ENCODE data around the gene GALNT17. TPM values are rescaled to one million over a fixed set of nuclear protein-coding genes. Genes with fewer than 3 reads are reported as not detected.

Gene GALNT17
- polyA plus RNA-seq, 1 donor, result 30.1 TPM

GRCh38 chr7:71461572-71461971 is 329.6 kb downstream of the GALNT17 start:
- DNase-seq, result no peak

- no peak for DNase-seq
Observed at GRCh38 chr7:71465741-71466189, 333.8 kb downstream of the GALNT17 start.

GRCh38 chr7:71466448-71467145 is 334.7 kb downstream of the GALNT17 start:
- no peak for DNase-seq

- DNase-seq, result peak; percentile 32
Observed at GRCh38 chr7:71470326-71470725, 338.4 kb downstream of the GALNT17 start.

- peak; percentile 25 for DNase-seq
Observed at GRCh38 chr7:71470830-71471229, 338.9 kb downstream of the GALNT17 start.

GRCh38 chr7:71472962-71473361 is 341.0 kb downstream of the GALNT17 start:
- DNase-seq, result no peak

- no peak for DNase-seq
Observed at GRCh38 chr7:71473366-71473967, 341.5 kb downstream of the GALNT17 start.

GRCh38 chr7:71477441-71477840 is 345.5 kb downstream of the GALNT17 start:
- no peak for DNase-seq

GRCh38 chr7:71479231-71479630 is 347.3 kb downstream of the GALNT17 start:
- DNase-seq, result no peak

GRCh38 chr7:71480791-71481190 is 348.8 kb downstream of the GALNT17 start:
- no peak for DNase-seq

- DNase-seq, result no peak
Observed at GRCh38 chr7:71482284-71482683, 350.3 kb downstream of the GALNT17 start.

GRCh38 chr7:71484380-71484779 is 352.4 kb downstream of the GALNT17 start:
- DNase-seq, result no peak

- no peak for DNase-seq
Observed at GRCh38 chr7:71485586-71485985, 353.6 kb downstream of the GALNT17 start.

- no peak for DNase-seq
Observed at GRCh38 chr7:71486414-71486813, 354.5 kb downstream of the GALNT17 start.

- DNase-seq, result no peak
Observed at GRCh38 chr7:71486856-71487628, 355.1 kb downstream of the GALNT17 start.

- no peak for DNase-seq
Observed at GRCh38 chr7:71488308-71488707, 356.4 kb downstream of the GALNT17 start.

GRCh38 chr7:71491336-71491735 is 359.4 kb downstream of the GALNT17 start:
- DNase-seq, result no peak

GRCh38 chr7:71495828-71496227 is 363.9 kb downstream of the GALNT17 start:
- DNase-seq, result no peak

- peak; percentile 55 for DNase-seq
Observed at GRCh38 chr7:71497256-71497946, 365.5 kb downstream of the GALNT17 start.

- peak; percentile 33 for DNase-seq
Observed at GRCh38 chr7:71498381-71498780, 366.4 kb downstream of the GALNT17 start.

- DNase-seq, result no peak
Observed at GRCh38 chr7:71504697-71505441, 372.9 kb downstream of the GALNT17 start.

- DNase-seq, result no peak
Observed at GRCh38 chr7:71506822-71507221, 374.9 kb downstream of the GALNT17 start.

Measured in hindlimb muscle (tissue), 1 donor.